PC-3 (cell line): ENCODE data around the gene ATF6. TPM values are rescaled to one million over a fixed set of nuclear protein-coding genes. Genes with fewer than 3 reads are reported as not detected.

Experiments used
- ATAC-seq: fragments of 200-7000 bp; cut with Tn5 transposase; 2 replicates; pipeline ENCODE4 v1.9.1; 2020; ENCODE audit warnings: mild to moderate bottlenecking, moderate library complexity
- BruUV-seq: library from RNA; stranded (reverse); fragments of 400-500 nt; replicated peaks from 2 replicates; lab custom pipeline; 2021; lab: Mats Ljungman, UMichigan
- CTCF ChIA-PET: fragments of 300-600 bp; sonication (Branson Sonifier 250); formaldehyde crosslinking; loops from one replicate; lab custom pipeline; 2022; ENCODE audit warnings: antibody characterized with exemption; lab: Charles Lee
- POLR2A ChIA-PET: fragments of 300-600 bp; sonication (Branson Sonifier 250); formaldehyde crosslinking; loops from one replicate; lab custom pipeline; 2022; ENCODE audit warnings: antibody characterized with exemption; ENCODE audit not compliant: unreplicated experiment; lab: Charles Lee
- DNase-seq: peaks from one replicate; pipeline ENCODE4 v3.0.0-alpha.2; 2015
- H2AFZ ChIP-seq: fragments of 300-600 bp; sonication (generic); 2 replicates; pipeline ENCODE4 v1.6.0; 2016; ENCODE audit warnings: antibody characterized with exemption, low read length
- H3F3A ChIP-seq: fragments of 300-600 bp; sonication (generic); one replicate; pipeline ENCODE4 v1.6.0; 2017; ENCODE audit warnings: antibody characterized with exemption, low read length, control low read depth, mild to moderate bottlenecking; ENCODE audit not compliant: unreplicated experiment
- H3K27ac ChIP-seq: fragments of 300-600 bp; sonication (generic); 2 replicates; pipeline ENCODE4 v1.5.1; 2016; ENCODE audit warnings: mild to moderate bottlenecking, low read length
- H3K27me3 ChIP-seq: fragments of 300-600 bp; sonication (generic); 2 replicates; pipeline ENCODE4 v1.6.1; 2016; ENCODE audit warnings: low read length, mixed read lengths
- H3K36me3 ChIP-seq: fragments of 300-600 bp; sonication (generic); 2 replicates; pipeline ENCODE4 v1.6.1; 2016; ENCODE audit warnings: low read depth, mixed run types, low read length, mixed read lengths
- H3K4me1 ChIP-seq: fragments of 300-600 bp; sonication (generic); 2 replicates; pipeline ENCODE4 v1.5.1; 2016; ENCODE audit warnings: low read length; ENCODE audit not compliant: insufficient read depth
- H3K4me2 ChIP-seq: fragments of 300-600 bp; sonication (generic); 2 replicates; pipeline ENCODE4 v1.6.0; 2016; ENCODE audit warnings: low read length
- H3K4me3 ChIP-seq: fragments of 300-600 bp; sonication (generic); 2 replicates; pipeline ENCODE4 v1.5.1; 2016; ENCODE audit warnings: mild to moderate bottlenecking, low read length, mixed read lengths
- H3K79me2 ChIP-seq: fragments of 300-600 bp; sonication (generic); 2 replicates; pipeline ENCODE4 v1.6.1; 2017; ENCODE audit warnings: low read length, mixed read lengths
- H3K9ac ChIP-seq: fragments of 300-600 bp; sonication (generic); 2 replicates; pipeline ENCODE4 v1.6.0; 2016; ENCODE audit warnings: mild to moderate bottlenecking, low read length
- H3K9me2 ChIP-seq: fragments of 300-600 bp; sonication (generic); replicated peaks from 2 replicates; pipeline ENCODE4 v1.6.1; 2016; ENCODE audit warnings: mixed run types, low read length, mixed read lengths
- H3K9me3 ChIP-seq: fragments of 300-600 bp; sonication (generic); 2 replicates; pipeline ENCODE4 v1.6.1; 2016; ENCODE audit warnings: low read length, mixed read lengths
- H4K20me1 ChIP-seq: fragments of 300-600 bp; sonication (generic); 2 replicates; pipeline ENCODE4 v1.6.1; 2016; ENCODE audit warnings: low read length, mixed read lengths
- EZH2 ChIP-seq: fragments of 300-600 bp; sonication (generic); IDR thresholded peaks from one replicate; pipeline ENCODE4 v1.6.1; 2017; ENCODE audit warnings: antibody characterized with exemption, mild to moderate bottlenecking, low read length; ENCODE audit not compliant: unreplicated experiment
- EZH2phosphoT487 ChIP-seq: fragments of 300-600 bp; sonication (generic); IDR thresholded peaks from 2 replicates; pipeline ENCODE4 v1.6.1; 2018; ENCODE audit warnings: mild to moderate bottlenecking, antibody characterized with exemption, low read length, borderline replicate concordance
- intact Hi-C: fragments of 100-400 bp; cut with micrococcal nuclease; formaldehyde crosslinking; loops from 2 replicates; pipeline ENCODE4 v1.9.0; 2023
- total RNA-seq: library from RNA; depleted of rRNA; stranded (reverse); fragments of >200 nt; gene quantifications from 2 replicates; pipeline ENCODE4 v1.2.3, GENCODE V29; 2014
- TF ChIP-seq, protein P1 (sequence below): fragments of 300-600 bp; sonication (generic); conservative IDR thresholded peaks from 2 replicates; pipeline ENCODE4 v1.5.1; 2017; ENCODE audit warnings: antibody characterized with exemption, low read depth, mild to moderate bottlenecking, low read length

ATF6 gene
- total RNA-seq, 1 experiment from 2014 or later, result 19.7 TPM

DNA sequence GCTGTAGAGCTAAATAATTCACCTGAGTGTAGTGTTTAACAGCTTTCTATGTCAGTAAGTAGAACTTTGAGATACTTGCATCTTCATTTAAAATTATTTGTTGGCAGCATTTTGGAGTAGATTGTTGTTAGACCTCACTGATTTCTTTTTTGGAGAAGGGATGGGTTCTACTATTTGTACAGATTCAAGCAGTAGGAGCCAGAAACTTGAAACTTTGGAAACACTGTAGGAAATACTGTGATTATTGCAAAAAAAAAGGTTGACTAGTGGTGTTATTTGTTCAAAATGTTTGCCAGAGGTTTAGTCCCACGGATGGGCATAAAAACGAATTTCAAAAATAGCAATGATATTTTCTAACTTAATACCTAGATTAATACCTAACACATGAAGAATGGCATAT, 102.7 kb downstream of the ATF6 start:
- H3K4me3 ChIP-seq, result no peak overlapping the region
- H4K20me1 ChIP-seq, result no peaks in the 10 kb centered on the region
- no peaks in the 10 kb centered on the region for H3K79me2 ChIP-seq
- no peak overlapping the region for H3K4me2 ChIP-seq
- no peak for TF ChIP-seq EZH2
- TF ChIP-seq, protein P1, sequence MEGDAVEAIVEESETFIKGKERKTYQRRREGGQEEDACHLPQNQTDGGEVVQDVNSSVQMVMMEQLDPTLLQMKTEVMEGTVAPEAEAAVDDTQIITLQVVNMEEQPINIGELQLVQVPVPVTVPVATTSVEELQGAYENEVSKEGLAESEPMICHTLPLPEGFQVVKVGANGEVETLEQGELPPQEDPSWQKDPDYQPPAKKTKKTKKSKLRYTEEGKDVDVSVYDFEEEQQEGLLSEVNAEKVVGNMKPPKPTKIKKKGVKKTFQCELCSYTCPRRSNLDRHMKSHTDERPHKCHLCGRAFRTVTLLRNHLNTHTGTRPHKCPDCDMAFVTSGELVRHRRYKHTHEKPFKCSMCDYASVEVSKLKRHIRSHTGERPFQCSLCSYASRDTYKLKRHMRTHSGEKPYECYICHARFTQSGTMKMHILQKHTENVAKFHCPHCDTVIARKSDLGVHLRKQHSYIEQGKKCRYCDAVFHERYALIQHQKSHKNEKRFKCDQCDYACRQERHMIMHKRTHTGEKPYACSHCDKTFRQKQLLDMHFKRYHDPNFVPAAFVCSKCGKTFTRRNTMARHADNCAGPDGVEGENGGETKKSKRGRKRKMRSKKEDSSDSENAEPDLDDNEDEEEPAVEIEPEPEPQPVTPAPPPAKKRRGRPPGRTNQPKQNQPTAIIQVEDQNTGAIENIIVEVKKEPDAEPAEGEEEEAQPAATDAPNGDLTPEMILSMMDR, result no peak
- no peak for TF ChIP-seq EZH2phosphoT487
- ATAC-seq (no peak), DNase-seq (no peak)
- no peaks in the 10 kb centered on the region for H3K27me3 ChIP-seq
- H3K9me3 ChIP-seq, result no peaks in the 10 kb centered on the region
- H3K9me2 ChIP-seq, result no peaks in the 10 kb centered on the region
- no peaks in the 10 kb centered on the region for H3K4me1 ChIP-seq
- H3F3A ChIP-seq, result no peaks in the 10 kb centered on the region
- intact Hi-C loops, result no loop called here
- no TSS peak for BruUV-seq
- no peak overlapping the region for H3K9ac ChIP-seq
- H3K27ac ChIP-seq, result no peak overlapping the region
- H3K36me3 ChIP-seq, result no peaks in the 10 kb centered on the region
- ChIA-PET CTCF (no interaction called here), POLR2A (interaction anchor here (0.7 kb wide), 1 partner anchor 162 kb away, joined by 5 read pairs; no protein-coding TSS in a partner anchor)
- H2AFZ ChIP-seq, result no peak overlapping the region

DNA sequence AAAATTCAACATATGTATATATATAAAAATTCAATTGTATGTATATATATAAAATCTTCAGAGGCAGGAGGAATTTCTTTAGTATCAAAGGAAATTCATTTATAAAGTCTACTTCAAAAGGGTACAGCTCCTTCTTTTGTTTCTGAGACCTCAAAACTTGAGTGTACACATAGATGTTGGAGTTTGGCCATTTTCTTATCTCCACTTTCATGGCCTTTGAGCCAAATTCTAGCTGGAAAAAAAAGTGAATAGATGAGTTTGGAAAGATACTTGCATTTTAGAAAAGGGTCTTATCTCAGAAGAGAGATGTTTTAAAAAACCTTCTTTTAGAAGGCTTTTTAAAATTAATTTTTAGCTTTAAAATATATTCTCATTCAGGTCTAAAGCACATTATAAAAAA, 103.2 kb downstream of the ATF6 start:
- no peak overlapping the region for H3K4me3 ChIP-seq
- no peaks in the 10 kb centered on the region for H3K79me2 ChIP-seq
- H3K4me1 ChIP-seq, result no peaks in the 10 kb centered on the region
- no peaks in the 10 kb centered on the region for H4K20me1 ChIP-seq
- ATAC-seq (no peak), DNase-seq (no peak)
- ChIA-PET CTCF (no interaction called here), POLR2A (interaction anchor here (0.7 kb wide), 1 partner anchor 162 kb away, joined by 5 read pairs; no protein-coding TSS in a partner anchor)
- no peak overlapping the region for H3K27ac ChIP-seq
- H3K9me3 ChIP-seq, result no peaks in the 10 kb centered on the region
- no peak overlapping the region for H2AFZ ChIP-seq
- no peaks in the 10 kb centered on the region for H3K27me3 ChIP-seq
- H3K9me2 ChIP-seq, result no peaks in the 10 kb centered on the region
- H3K4me2 ChIP-seq, result no peak overlapping the region
- H3K36me3 ChIP-seq, result no peaks in the 10 kb centered on the region
- no peak for TF ChIP-seq EZH2phosphoT487
- TF ChIP-seq, protein P1, result no peak
- TF ChIP-seq EZH2, result no peak
- no peaks in the 10 kb centered on the region for H3F3A ChIP-seq
- intact Hi-C loops, result no loop called here
- H3K9ac ChIP-seq, result no peak overlapping the region
- BruUV-seq, result no TSS peak

DNA sequence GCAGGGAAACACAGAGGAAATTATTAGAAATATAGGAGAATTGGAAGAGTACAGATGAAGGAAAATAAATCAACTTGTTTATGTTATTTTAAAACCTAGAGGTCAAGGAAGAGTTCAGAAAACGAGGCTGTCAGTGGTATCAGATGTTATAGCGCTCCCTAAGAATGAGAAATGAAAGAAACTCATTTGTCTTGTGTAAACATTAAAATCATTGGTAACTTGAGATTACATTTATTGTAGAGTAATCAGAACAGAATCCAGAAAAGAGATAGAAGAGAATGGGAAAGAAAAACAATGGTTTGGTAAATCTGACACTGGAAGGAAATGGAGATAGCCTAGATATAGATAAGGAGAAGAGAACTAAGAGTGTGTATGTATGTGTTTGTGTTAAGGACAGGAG, 106.4 kb downstream of the ATF6 start:
- Histone ChIP-seq H3K4me2 (no peak overlapping the region), H3K36me3 (no peaks in the 10 kb centered on the region), H3K79me2 (no peaks in the 10 kb centered on the region), H3K4me1 (no peaks in the 10 kb centered on the region), H3K9me3 (no peaks in the 10 kb centered on the region), H3K27me3 (no peaks in the 10 kb centered on the region), H4K20me1 (no peaks in the 10 kb centered on the region), H2AFZ (no peak overlapping the region), H3K9ac (no peak overlapping the region), H3K27ac (no peak overlapping the region), H3F3A (no peaks in the 10 kb centered on the region), H3K4me3 (no peak overlapping the region), H3K9me2 (no peaks in the 10 kb centered on the region)
- ChIA-PET POLR2A (no interaction called here), CTCF (no interaction called here)
- no peak for TF ChIP-seq EZH2phosphoT487
- TF ChIP-seq, protein P1, result no peak
- DNase-seq (no peak), ATAC-seq (no peak)
- intact Hi-C loops, result no loop called here
- BruUV-seq, result no TSS peak
